ENCODE results near the gene FMNL2. TPM values are rescaled to one million over a fixed set of nuclear protein-coding genes. Genes with fewer than 3 reads are reported as not detected.

The FMNL2 gene
- total and polyA plus RNA-seq, 11 donors, result 4.7 to 19.4 (median 5.5) TPM

DNA sequence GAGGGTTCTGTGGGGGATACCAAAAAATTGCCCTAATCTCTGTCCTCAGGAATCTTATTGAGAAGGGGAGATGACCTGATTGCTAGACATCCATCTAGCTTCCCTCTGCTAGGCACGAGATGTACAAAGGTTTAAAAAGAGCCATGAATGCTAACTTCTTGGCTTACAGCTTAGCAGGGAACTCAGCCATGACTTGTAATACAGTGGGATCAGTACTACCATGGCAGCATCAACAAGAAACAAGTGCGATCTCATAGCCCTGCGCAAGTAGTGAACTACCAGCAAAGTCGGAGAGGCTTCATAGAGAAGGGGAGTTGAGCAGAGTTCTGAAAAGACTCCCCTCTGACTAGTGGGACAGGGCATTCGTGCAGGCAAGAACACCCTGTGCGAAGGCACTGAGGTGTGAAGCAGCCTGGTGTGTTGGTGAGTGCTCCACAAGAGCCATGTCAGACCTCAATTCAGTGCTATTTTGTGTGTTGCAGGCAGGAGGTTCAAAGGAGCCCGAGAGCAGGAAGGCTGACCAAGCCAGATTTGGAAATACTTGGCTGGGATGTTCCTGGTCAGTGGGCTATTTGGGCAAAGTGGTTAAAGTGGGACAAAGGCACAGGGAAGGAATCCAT, 130.0 kb downstream of the FMNL2 start:
- peaks cover 0 to 64% (median 21%) of the 10 kb centered on the region in 12 donors for H3K4me1 ChIP-seq
- no peaks in the 10 kb centered on the region for H3K27me3 ChIP-seq
- no peak overlapping the region for H3K27ac ChIP-seq
- no peak for TF ChIP-seq POLR2A (IDR thresholded peaks at IDR 0.05)
- TF ChIP-seq, protein P1, sequence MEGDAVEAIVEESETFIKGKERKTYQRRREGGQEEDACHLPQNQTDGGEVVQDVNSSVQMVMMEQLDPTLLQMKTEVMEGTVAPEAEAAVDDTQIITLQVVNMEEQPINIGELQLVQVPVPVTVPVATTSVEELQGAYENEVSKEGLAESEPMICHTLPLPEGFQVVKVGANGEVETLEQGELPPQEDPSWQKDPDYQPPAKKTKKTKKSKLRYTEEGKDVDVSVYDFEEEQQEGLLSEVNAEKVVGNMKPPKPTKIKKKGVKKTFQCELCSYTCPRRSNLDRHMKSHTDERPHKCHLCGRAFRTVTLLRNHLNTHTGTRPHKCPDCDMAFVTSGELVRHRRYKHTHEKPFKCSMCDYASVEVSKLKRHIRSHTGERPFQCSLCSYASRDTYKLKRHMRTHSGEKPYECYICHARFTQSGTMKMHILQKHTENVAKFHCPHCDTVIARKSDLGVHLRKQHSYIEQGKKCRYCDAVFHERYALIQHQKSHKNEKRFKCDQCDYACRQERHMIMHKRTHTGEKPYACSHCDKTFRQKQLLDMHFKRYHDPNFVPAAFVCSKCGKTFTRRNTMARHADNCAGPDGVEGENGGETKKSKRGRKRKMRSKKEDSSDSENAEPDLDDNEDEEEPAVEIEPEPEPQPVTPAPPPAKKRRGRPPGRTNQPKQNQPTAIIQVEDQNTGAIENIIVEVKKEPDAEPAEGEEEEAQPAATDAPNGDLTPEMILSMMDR (IDR thresholded peaks at IDR 0.05), result no peak
- DNase-seq (no peak), ATAC-seq (peak in 1 of 4 donors; percentile 13)
- H3K4me3 ChIP-seq, result no peak overlapping the region
- intact Hi-C loops (cut with DNase I), result no loop called here
- H3K9me3 ChIP-seq, result no peaks in the 10 kb centered on the region
- no peaks in the 10 kb centered on the region for H3K36me3 ChIP-seq
- 87 to 91% (median 89%) methylated on average over 7 of the region's 7 CpGs for WGBS, 4 donors

DNA sequence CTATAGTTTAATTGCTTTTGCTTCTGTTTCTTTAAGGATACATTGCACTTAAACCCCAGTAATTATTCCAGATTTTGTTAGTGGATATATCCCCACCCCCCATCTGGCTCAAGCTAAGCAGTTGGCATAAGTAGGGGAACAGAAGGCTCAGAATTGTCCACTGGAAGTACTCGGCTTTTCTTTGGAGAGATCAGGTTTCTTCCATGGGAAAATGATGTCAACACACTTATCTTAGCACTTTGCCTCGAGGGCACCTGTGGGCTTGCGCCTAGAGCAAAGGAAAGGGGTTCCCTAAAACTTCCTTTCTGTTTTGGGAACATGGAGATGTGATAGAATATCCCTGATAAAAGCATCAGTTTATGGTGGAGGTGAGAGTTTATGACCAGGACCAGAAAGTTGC, 130.6 kb downstream of the FMNL2 start:
- ATAC-seq, result no peak
- no peak for DNase-seq
- Histone ChIP-seq H3K4me3 (no peak overlapping the region), H3K4me1 (peaks cover 0 to 63% (median 25%) of the 10 kb centered on the region in 12 donors), H3K27me3 (no peaks in the 10 kb centered on the region), H3K27ac (no peak overlapping the region), H3K36me3 (no peaks in the 10 kb centered on the region), H3K9me3 (no peaks in the 10 kb centered on the region)
- TF ChIP-seq, protein P1 (IDR thresholded peaks at IDR 0.05), result no peak
- TF ChIP-seq POLR2A (IDR thresholded peaks at IDR 0.05), result no peak
- intact Hi-C loops (cut with DNase I), result no loop called here
- 59 to 75% (median 72%) methylated on average over 3 of the region's 3 CpGs for WGBS, 4 donors

DNA sequence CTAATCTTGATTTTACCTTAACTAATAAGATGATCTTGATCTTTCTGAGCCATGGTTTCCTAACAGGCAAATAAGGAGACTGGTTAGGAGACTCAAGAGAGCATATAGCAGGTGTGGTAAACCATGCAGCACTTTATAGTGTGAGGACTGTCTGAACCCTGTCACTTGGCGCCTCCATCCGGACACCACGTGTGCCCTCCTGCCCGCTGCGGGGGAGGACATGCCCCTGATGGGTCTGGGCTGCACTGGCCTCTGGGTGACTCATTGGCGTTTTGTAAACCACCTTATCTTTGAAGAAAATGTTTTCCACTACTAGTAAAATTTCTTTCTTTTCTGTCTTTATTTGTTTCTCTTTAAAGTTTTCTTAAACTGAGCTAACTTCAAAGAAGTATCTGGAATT, 131.1 kb downstream of the FMNL2 start:
- Histone ChIP-seq H3K4me3 (no peak overlapping the region), H3K36me3 (no peaks in the 10 kb centered on the region), H3K27me3 (no peaks in the 10 kb centered on the region), H3K9me3 (no peaks in the 10 kb centered on the region), H3K27ac (peak overlapping the region in 1 of 12 donors; percentile 79), H3K4me1 (peaks cover 0 to 68% (median 27%) of the 10 kb centered on the region in 12 donors)
- TF ChIP-seq, protein P1 (IDR thresholded peaks at IDR 0.05), result no peak
- no peak for TF ChIP-seq POLR2A (IDR thresholded peaks at IDR 0.05)
- peak in 1 of 4 donors; percentile 34 for ATAC-seq
- no peak for DNase-seq
- intact Hi-C loops (cut with DNase I), result no loop called here
- WGBS, 4 donors, result 76 to 86% (median 77%) methylated on average over 6 of the region's 6 CpGs

DNA sequence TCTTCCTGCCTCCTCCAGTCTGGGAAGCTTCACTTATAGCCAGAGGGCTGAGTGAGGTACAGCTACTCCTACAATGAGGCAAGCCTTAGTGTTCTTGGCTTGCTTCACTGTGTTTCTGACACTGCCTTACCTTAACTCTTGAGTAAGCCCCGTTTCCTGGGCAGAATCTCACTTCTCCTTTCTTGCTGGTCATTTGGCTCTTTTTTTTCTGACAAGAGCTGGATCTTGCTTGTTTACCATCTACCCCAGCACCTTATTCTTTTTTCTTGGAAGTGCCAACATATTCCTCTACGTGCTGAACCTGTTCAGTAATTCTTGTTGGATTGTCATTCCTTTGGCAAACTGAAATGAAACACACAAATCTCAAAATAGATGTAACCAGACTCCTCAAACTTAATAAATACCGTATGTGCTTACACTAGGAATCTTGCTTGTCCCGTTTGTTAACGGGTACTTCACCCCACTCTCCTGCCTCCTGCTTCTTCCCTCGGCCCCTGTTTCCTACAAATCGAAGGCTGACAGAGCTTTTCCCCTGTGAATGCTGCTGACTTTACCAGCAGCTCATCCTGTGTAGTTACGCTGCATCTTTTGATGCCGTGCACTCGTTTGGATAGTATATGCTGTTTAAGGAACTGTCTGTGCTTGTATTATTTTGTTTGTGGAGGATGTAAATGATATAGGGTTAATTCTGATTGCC, 132.2 kb downstream of the FMNL2 start:
- H3K4me3 ChIP-seq, result no peak overlapping the region
- no peak for TF ChIP-seq POLR2A (IDR thresholded peaks at IDR 0.05)
- TF ChIP-seq, protein P1 (IDR thresholded peaks at IDR 0.05), result no peak

More for the DNA sequence above, 132.2 kb downstream of the FMNL2 start:
- H3K27ac ChIP-seq, result peak overlapping the region in 5 of 12 donors; percentile 9 to 79 (median 16)
- H3K36me3 ChIP-seq, result no peaks in the 10 kb centered on the region
- H3K27me3 ChIP-seq, result no peaks in the 10 kb centered on the region
- H3K4me1 ChIP-seq, result peaks cover 0 to 79% (median 36%) of the 10 kb centered on the region in 12 donors
- no peaks in the 10 kb centered on the region for H3K9me3 ChIP-seq
- 55 to 64% (median 61%) methylated on average over 10 of the region's 10 CpGs for WGBS, 4 donors
- intact Hi-C loops (cut with DNase I), result no loop called here
- no peak for DNase-seq
- peak in 3 of 4 donors; percentile 43 to 67 (median 47) for ATAC-seq

All from heart left ventricle (tissue), 16 donors.